ENCODE results near the gene ZP2. TPM values are rescaled to one million over a fixed set of nuclear protein-coding genes. Genes with fewer than 3 reads are reported as not detected.

Gene ZP2
- total and polyA plus RNA-seq, 2 of the 4 experiments (the other 2 are of a cell fraction): not detected

GRCh38 chr16:21189311-21189710 is 22.1 kb downstream of the ZP2 start:
- Histone ChIP-seq H3K14ac (replicated peaks; ENCODE audit: low read depth, low read length) (no peak overlapping the region), H4K91ac (ENCODE audit: insufficient read depth, low read depth, low read length) (no peak overlapping the region), H2BK120ac (ENCODE audit: low read depth, low read length) (no peak overlapping the region), H3K9me3 (ENCODE audit: control insufficient read depth, insufficient read depth, low read length) (0 out of 2 replicates have a peak, but pooled peaks cover 4% of the 10 kb centered on the region), H4K5ac (ENCODE audit: low read depth, low read length) (no peak overlapping the region), H3K9ac (ENCODE audit: low read depth, low read length) (no peak overlapping the region), H3K79me1 (ENCODE audit: low read depth in 1 of 2, low read length in 2 of 2) (no peaks in the 10 kb centered on the region), H3K4ac (ENCODE audit: low read depth, low read length) (no peak overlapping the region), H3K27me3 (ENCODE audit: control insufficient read depth, insufficient read depth, low read length) (peaks cover 4% of the 10 kb centered on the region; the same call in 1 of the 2 replicates), H4K8ac (ENCODE audit: low read depth in 2 of 2, low read length in 2 of 2) (no peak overlapping the region), H2AFZ (replicated peaks; ENCODE audit: low read length, poor library complexity) (no peak overlapping the region), H2BK20ac (ENCODE audit: low read depth, low read length) (no peak overlapping the region), H3K36me3 (ENCODE audit: control insufficient read depth, insufficient read depth, low read length) (no peaks in the 10 kb centered on the region), H2AK5ac (ENCODE audit: low read depth, low read length) (no peak overlapping the region), H3K18ac (ENCODE audit: low read depth, low read length) (no peak overlapping the region), H3K56ac (ENCODE audit: extremely low read depth, insufficient read depth, low read length) (no peak overlapping the region), H4K20me1 (ENCODE audit: insufficient read depth, low read length) (no peaks in the 10 kb centered on the region), H2BK5ac (ENCODE audit: low read depth, low read length, poor library complexity, severe bottlenecking) (no peak overlapping the region), H2BK15ac (ENCODE audit: low read depth, low read length) (no peak overlapping the region), H3K4me1 (ENCODE audit: control insufficient read depth, insufficient read depth, low read length) (peaks cover 6% of the 10 kb centered on the region), H3K4me2 (ENCODE audit: low read depth, low read length) (no peak overlapping the region), H3K27ac (ENCODE audit: insufficient read depth, low read length) (no peak overlapping the region), H2AK9ac (replicated peaks; ENCODE audit: low read depth, low read length, poor library complexity) (no peak overlapping the region), H3K4me3 (ENCODE audit: insufficient read depth, low read depth, low read length) (no peak overlapping the region), H3K9me1 (ENCODE audit: insufficient read depth, low read length) (no peaks in the 10 kb centered on the region), H3K23ac (ENCODE audit: low read depth, low read length) (no peak overlapping the region)
- WGBS, 2 experiments (ENCODE audit: extremely low coverage in 2 of 2, insufficient read length in 1 of 2): no CpG with 5 or more reads among the region's 5 CpGs
- intact Hi-C loops (cut with micrococcal nuclease) (no loop called here), dilution Hi-C loops (cut with HindIII; ENCODE audit: low sequenced_read_pairs, unreplicated experiment) (no loop called here), in situ Hi-C loops (cut with MboI; ENCODE audit: low sequenced_read_pairs) (loop anchor here (5.0 kb wide), 1 partner anchor 108 kb away; no protein-coding TSS in a partner anchor)
- ChIA-PET POLR2A (ENCODE audit: unreplicated experiment) (no interaction called here), CTCF (interaction anchor here (0.7 to 4.0 kb wide), 9 partner anchors 12 to 338 kb away, joined by 3 to 31 read pairs (median 5); no protein-coding TSS in a partner anchor)
- TF ChIP-seq MAZ (IDR thresholded peaks at IDR 0.05; ENCODE audit: borderline replicate concordance, low read depth, low read length): no peak
- TF ChIP-seq CHD1 (IDR thresholded peaks at IDR 0.05; ENCODE audit: low read depth, low read length): no peak
- no peak for TF ChIP-seq SMC3 (IDR thresholded peaks at IDR 0.05; ENCODE audit: low read depth, low read length)
- TF ChIP-seq RFX5 (IDR thresholded peaks at IDR 0.05; ENCODE audit: low read depth, low read length): no peak
- TF ChIP-seq BHLHE40 (IDR thresholded peaks at IDR 0.05; ENCODE audit: low read depth, low read length): no peak
- TF ChIP-seq FOS (IDR thresholded peaks at IDR 0.05; ENCODE audit: low read depth, low read length): no peak
- no peak for TF ChIP-seq MXI1 (IDR thresholded peaks at IDR 0.05; ENCODE audit: borderline replicate concordance, low read depth, low read length)
- TF ChIP-seq POLR2A (IDR thresholded peaks at IDR 0.05; ENCODE audit: low read depth, low read length): no peak
- no peak for TF ChIP-seq NFE2L2 (IDR thresholded peaks at IDR 0.05; ENCODE audit: low read depth, low read length)
- no peak for ATAC-seq (ENCODE audit: low read depth)
- no TSS peak for BruUV-seq (replicated peaks)
- no peak for DNase-seq
